ENCODE results near the gene APBA2.

- TF ChIP-seq CTCF (IDR thresholded peaks at IDR 0.05; ENCODE audit: low read depth, low read length): no peak
- TF ChIP-seq EZH2phosphoT487 (IDR thresholded peaks at IDR 0.05; ENCODE audit: low read depth): no peak
These were observed 247.5 kb downstream of the APBA2 start for GRCh38 chr15:29133321-29133720.
